Measurements from ENCODE around the gene AGAP1. TPM values are rescaled to one million over a fixed set of nuclear protein-coding genes. Genes with fewer than 3 reads are reported as not detected.

The AGAP1 gene
- total RNA-seq, 1 donor from 2014 or later = 21.1 TPM

- H3K4me1 ChIP-seq = no peaks in the 10 kb centered on the region
- intact Hi-C loops (cut with DNase I) = no loop called here
- H3K9me3 ChIP-seq = no peaks in the 10 kb centered on the region
- no peak overlapping the region for H3K27ac ChIP-seq
- no peak for DNase-seq (ENCODE audit: extremely low spot score in 2 of 2)
- TF ChIP-seq POLR2A (IDR thresholded peaks at IDR 0.05) = no peak
- TF ChIP-seq CTCF (IDR thresholded peaks at IDR 0.05) = no peak
- TF ChIP-seq POLR2AphosphoS5 (IDR thresholded peaks at IDR 0.05; ENCODE audit: insufficient read depth in 1 of 2, low read depth in 1 of 2) = no peak
- no peak overlapping the region for H3K4me3 ChIP-seq
- no peaks in the 10 kb centered on the region for H3K27me3 ChIP-seq
- no peaks in the 10 kb centered on the region for H3K36me3 ChIP-seq
These were observed 389.8 kb downstream of the AGAP1 start for GRCh38 chr2:235883675-235884074.

GRCh38 chr2:235889302-235889630 lies 395.4 kb downstream of the AGAP1 start:
- intact Hi-C loops (cut with DNase I) = no loop called here
- no peak overlapping the region for H3K4me3 ChIP-seq
- no peak for DNase-seq (ENCODE audit: extremely low spot score in 2 of 2)
- H3K27ac ChIP-seq = no peak overlapping the region
- H3K36me3 ChIP-seq = no peaks in the 10 kb centered on the region
- H3K9me3 ChIP-seq = no peaks in the 10 kb centered on the region
- TF ChIP-seq POLR2AphosphoS5 (IDR thresholded peaks at IDR 0.05; ENCODE audit: insufficient read depth in 1 of 2, low read depth in 1 of 2) (no peak), CTCF (IDR thresholded peaks at IDR 0.05) (no peak), POLR2A (IDR thresholded peaks at IDR 0.05) (no peak)
- no peaks in the 10 kb centered on the region for H3K4me1 ChIP-seq
- no peaks in the 10 kb centered on the region for H3K27me3 ChIP-seq

GRCh38 chr2:235893129-235893698 lies 399.4 kb downstream of the AGAP1 start:
- H3K27ac ChIP-seq = no peak overlapping the region
- H3K27me3 ChIP-seq = no peaks in the 10 kb centered on the region
- intact Hi-C loops (cut with DNase I) = no loop called here
- no peaks in the 10 kb centered on the region for H3K36me3 ChIP-seq
- no peak for DNase-seq (ENCODE audit: extremely low spot score in 2 of 2)
- no peaks in the 10 kb centered on the region for H3K9me3 ChIP-seq
- no peaks in the 10 kb centered on the region for H3K4me1 ChIP-seq
- no peak overlapping the region for H3K4me3 ChIP-seq
- TF ChIP-seq CTCF (IDR thresholded peaks at IDR 0.05) = no peak
- TF ChIP-seq POLR2A (IDR thresholded peaks at IDR 0.05) = no peak
- TF ChIP-seq POLR2AphosphoS5 (IDR thresholded peaks at IDR 0.05; ENCODE audit: insufficient read depth in 1 of 2, low read depth in 1 of 2) = no peak

- TF ChIP-seq POLR2AphosphoS5 (IDR thresholded peaks at IDR 0.05; ENCODE audit: insufficient read depth in 1 of 2, low read depth in 1 of 2) (no peak), POLR2A (IDR thresholded peaks at IDR 0.05) (no peak), CTCF (IDR thresholded peaks at IDR 0.05) (no peak)
These were observed 401.0 kb downstream of the AGAP1 start for GRCh38 chr2:235894839-235895238.

GRCh38 chr2:235896061-235896460 lies 402.2 kb downstream of the AGAP1 start:
- no peak for DNase-seq (ENCODE audit: extremely low spot score in 2 of 2)
- H3K36me3 ChIP-seq = no peaks in the 10 kb centered on the region
- intact Hi-C loops (cut with DNase I) = no loop called here
- no peaks in the 10 kb centered on the region for H3K27me3 ChIP-seq
- no peaks in the 10 kb centered on the region for H3K4me1 ChIP-seq
- H3K27ac ChIP-seq = no peak overlapping the region
- H3K9me3 ChIP-seq = no peaks in the 10 kb centered on the region
- H3K4me3 ChIP-seq = no peak overlapping the region
- no peak for TF ChIP-seq CTCF (IDR thresholded peaks at IDR 0.05)
- TF ChIP-seq POLR2A (IDR thresholded peaks at IDR 0.05) = no peak
- TF ChIP-seq POLR2AphosphoS5 (IDR thresholded peaks at IDR 0.05; ENCODE audit: insufficient read depth in 1 of 2, low read depth in 1 of 2) = no peak

More at GRCh38 chr2:235894839-235895238, 401.0 kb downstream of the AGAP1 start:
- Histone ChIP-seq H3K36me3 (no peaks in the 10 kb centered on the region), H3K27me3 (no peaks in the 10 kb centered on the region), H3K27ac (no peak overlapping the region), H3K9me3 (no peaks in the 10 kb centered on the region), H3K4me1 (no peaks in the 10 kb centered on the region), H3K4me3 (no peak overlapping the region)
- intact Hi-C loops (cut with DNase I) = no loop called here
- DNase-seq (ENCODE audit: extremely low spot score in 2 of 2) = no peak

Measured in vagina (tissue), 2 donors.